Measurements from ENCODE around the gene CD34. TPM values are rescaled to one million over a fixed set of nuclear protein-coding genes. Genes with fewer than 3 reads are reported as not detected.

CD34 gene, protein sequence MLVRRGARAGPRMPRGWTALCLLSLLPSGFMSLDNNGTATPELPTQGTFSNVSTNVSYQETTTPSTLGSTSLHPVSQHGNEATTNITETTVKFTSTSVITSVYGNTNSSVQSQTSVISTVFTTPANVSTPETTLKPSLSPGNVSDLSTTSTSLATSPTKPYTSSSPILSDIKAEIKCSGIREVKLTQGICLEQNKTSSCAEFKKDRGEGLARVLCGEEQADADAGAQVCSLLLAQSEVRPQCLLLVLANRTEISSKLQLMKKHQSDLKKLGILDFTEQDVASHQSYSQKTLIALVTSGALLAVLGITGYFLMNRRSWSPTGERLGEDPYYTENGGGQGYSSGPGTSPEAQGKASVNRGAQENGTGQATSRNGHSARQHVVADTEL
- 1.2 to 1.6 TPM (median 1.2 TPM) in 3 replicates for total RNA-seq

- TF ChIP-seq, protein P1, sequence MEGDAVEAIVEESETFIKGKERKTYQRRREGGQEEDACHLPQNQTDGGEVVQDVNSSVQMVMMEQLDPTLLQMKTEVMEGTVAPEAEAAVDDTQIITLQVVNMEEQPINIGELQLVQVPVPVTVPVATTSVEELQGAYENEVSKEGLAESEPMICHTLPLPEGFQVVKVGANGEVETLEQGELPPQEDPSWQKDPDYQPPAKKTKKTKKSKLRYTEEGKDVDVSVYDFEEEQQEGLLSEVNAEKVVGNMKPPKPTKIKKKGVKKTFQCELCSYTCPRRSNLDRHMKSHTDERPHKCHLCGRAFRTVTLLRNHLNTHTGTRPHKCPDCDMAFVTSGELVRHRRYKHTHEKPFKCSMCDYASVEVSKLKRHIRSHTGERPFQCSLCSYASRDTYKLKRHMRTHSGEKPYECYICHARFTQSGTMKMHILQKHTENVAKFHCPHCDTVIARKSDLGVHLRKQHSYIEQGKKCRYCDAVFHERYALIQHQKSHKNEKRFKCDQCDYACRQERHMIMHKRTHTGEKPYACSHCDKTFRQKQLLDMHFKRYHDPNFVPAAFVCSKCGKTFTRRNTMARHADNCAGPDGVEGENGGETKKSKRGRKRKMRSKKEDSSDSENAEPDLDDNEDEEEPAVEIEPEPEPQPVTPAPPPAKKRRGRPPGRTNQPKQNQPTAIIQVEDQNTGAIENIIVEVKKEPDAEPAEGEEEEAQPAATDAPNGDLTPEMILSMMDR (IDR thresholded peaks at IDR 0.05; ENCODE audit: unreplicated experiment) = no peak
- H3K27ac Mint-ChIP-seq = no peak within 1 kb of the TSS
- peak in 1 of 2 experiments; percentile 46 for DNase-seq (ENCODE audit: low spot score in 2 of 2, unreplicated experiment in 2 of 2)
- H3K4me1 Mint-ChIP-seq = peaks cover 5% of the 10 kb centered on the region
- peaks cover 81% of the 10 kb centered on the region for H3K27me3 Mint-ChIP-seq (ENCODE audit: low read depth)
- peak within 1 kb of the TSS; percentile 54 for H3K4me3 Mint-ChIP-seq
- H3K9me3 Mint-ChIP-seq = no peaks in the 10 kb centered on the region
- H3K36me3 Mint-ChIP-seq = no peaks in the 10 kb centered on the region
Measured at GRCh38 chr1:207910591-207911354, at the start of gene CD34. TSS of gene CD34 (minus strand) at chr1:207911125. CDS start at chr1:207911080, 45 bp downstream.

DNA sequence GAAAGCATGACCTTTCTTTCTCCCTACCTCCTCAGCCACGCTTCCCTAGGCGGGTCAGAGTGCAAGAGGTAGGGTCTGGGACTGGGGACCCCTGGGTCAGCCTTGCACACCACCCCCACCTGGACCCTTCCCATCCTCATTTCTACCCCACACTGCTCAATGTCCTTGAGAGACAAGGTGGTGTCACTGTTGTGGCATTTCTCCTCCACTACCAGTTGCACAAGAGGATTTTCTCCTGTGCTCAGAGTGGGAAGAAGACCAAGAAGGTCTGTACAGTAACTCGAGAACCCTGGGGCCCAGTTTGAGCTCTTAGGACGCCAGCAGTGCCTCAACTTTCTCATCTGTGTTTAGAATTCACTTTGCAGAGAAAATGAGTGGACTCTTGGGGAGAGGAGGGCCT lies 49.4 kb upstream of the CD34 start:
- H3K36me3 Mint-ChIP-seq = peaks cover 2% of the 10 kb centered on the region
- H3K4me1 Mint-ChIP-seq = peaks cover 17% of the 10 kb centered on the region
- TF ChIP-seq, protein P1 (IDR thresholded peaks at IDR 0.05; ENCODE audit: unreplicated experiment) = no peak
- H3K27ac Mint-ChIP-seq = no peak overlapping the region
- H3K4me3 Mint-ChIP-seq = peak overlapping the region; percentile 72
- no peak for DNase-seq (ENCODE audit: low spot score in 2 of 2, unreplicated experiment in 2 of 2)
- H3K27me3 Mint-ChIP-seq (ENCODE audit: low read depth) = peaks cover 75% of the 10 kb centered on the region
- H3K9me3 Mint-ChIP-seq = no peaks in the 10 kb centered on the region

DNA sequence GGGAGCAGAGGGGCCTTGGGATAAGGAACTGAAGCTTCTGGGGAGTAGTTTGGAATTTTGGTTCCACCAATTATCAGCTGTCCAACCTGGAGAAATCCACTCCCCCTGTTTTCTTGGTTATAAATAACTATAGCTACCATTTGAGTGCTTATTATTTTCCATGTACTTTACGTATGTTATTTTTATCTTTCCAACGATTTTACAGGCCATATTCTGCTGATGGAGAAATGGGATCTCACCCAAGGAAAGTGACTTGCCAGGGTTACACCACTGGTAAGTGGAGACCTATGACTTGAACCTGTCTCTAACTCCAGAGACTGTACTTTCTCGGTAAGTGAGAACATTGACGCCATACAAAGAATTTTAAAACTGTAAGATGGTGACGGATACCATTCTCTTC lies 49.0 kb upstream of the CD34 start:
- H3K9me3 Mint-ChIP-seq = no peaks in the 10 kb centered on the region
- TF ChIP-seq, protein P1 (IDR thresholded peaks at IDR 0.05; ENCODE audit: unreplicated experiment) = no peak
- H3K4me3 Mint-ChIP-seq = peak overlapping the region; percentile 72
- H3K27me3 Mint-ChIP-seq (ENCODE audit: low read depth) = peaks cover 75% of the 10 kb centered on the region
- H3K36me3 Mint-ChIP-seq = peaks cover 2% of the 10 kb centered on the region
- peaks cover 17% of the 10 kb centered on the region for H3K4me1 Mint-ChIP-seq
- no peak overlapping the region for H3K27ac Mint-ChIP-seq
- no peak for DNase-seq (ENCODE audit: low spot score in 2 of 2, unreplicated experiment in 2 of 2)

DNA sequence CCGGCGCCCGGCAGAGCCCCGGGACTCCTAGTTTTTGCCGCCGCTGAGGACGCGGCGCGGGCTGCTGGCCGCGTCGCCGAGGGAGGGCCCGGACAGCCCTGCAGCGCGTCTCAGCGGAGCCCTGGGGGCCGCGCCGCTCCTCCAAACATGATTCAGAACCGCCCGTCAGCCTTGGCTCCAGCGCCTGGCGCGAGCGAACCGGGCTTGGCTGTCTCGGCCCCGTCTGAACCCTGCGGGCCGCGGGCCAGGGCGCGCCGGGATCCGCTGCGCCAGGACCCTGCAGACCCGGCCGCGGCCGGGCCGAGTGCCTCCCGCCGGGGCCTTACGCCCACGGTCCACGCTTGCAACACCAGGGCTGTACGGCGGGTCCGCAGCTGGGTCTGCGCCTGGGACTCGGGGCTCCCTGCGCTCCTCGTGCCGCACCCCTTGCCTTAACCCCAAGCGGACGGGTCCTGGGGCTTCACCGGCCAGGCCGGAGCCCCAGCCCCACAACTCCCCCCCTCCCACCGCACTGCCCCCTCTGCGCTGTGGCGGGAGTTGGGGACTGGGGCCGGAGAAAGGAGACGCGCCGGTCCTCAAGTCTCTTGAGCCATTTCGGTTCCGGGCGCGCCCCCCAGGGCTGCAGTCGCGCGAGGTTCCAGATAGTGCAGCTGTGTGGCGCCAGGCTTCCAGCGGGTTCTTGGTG lies 48.4 kb upstream of the CD34 start:
- Mint-ChIP-seq H3K9me3 (no peaks in the 10 kb centered on the region), H3K36me3 (peaks cover 2% of the 10 kb centered on the region), H3K4me1 (peaks cover 14% of the 10 kb centered on the region), H3K27ac (no peak overlapping the region), H3K27me3 (ENCODE audit: low read depth) (peaks cover 75% of the 10 kb centered on the region), H3K4me3 (peak overlapping the region; percentile 72)
- DNase-seq (ENCODE audit: low spot score in 2 of 2, unreplicated experiment in 2 of 2) = peak; percentile 37 to 55
- TF ChIP-seq, protein P1 (IDR thresholded peaks at IDR 0.05; ENCODE audit: unreplicated experiment) = no peak

GRCh38 chr1:207958376-207959139 lies 47.6 kb upstream of the CD34 start:
- Mint-ChIP-seq H3K4me3 (peak overlapping the region; percentile 56), H3K36me3 (peaks cover 2% of the 10 kb centered on the region)
- TF ChIP-seq, protein P1 (IDR thresholded peaks at IDR 0.05; ENCODE audit: unreplicated experiment) = no peak

More at GRCh38 chr1:207958376-207959139, 47.6 kb upstream of the CD34 start:
- no peak for DNase-seq (ENCODE audit: low spot score in 2 of 2, unreplicated experiment in 2 of 2)
- Mint-ChIP-seq H3K27me3 (ENCODE audit: low read depth) (peaks cover 77% of the 10 kb centered on the region), H3K27ac (no peak overlapping the region), H3K4me1 (peaks cover 11% of the 10 kb centered on the region), H3K9me3 (no peaks in the 10 kb centered on the region)

All from mesothelial cell of epicardium (in vitro differentiated cells).